BLaER1 treated with 17β-estradiol and CSF1 and Interleukin-3, amounts not matched to agents 10 nM and 100 nM (cell line): ENCODE data around the gene NASP.

ENCODE experiments used
- H3K27ac ChIP-seq, 11 experiments: shearing (Covaris generic); formaldehyde crosslinking; 2 replicates each; pipeline ENCODE4 v1.8.1; 2022
- H3K27me3 ChIP-seq, 11 experiments: shearing (Covaris generic); formaldehyde crosslinking; 2 replicates each; pipeline ENCODE4 v1.8.1; 2022
- H3K36me3 ChIP-seq, 11 experiments: shearing (Covaris generic); formaldehyde crosslinking; 2 replicates each; pipeline ENCODE4 v1.8.1; 2022
- H3K4me1 ChIP-seq, 10 experiments: shearing (Covaris generic); formaldehyde crosslinking; 2 replicates each; pipeline ENCODE4 v1.8.1; 2022
- H3K4me2 ChIP-seq, 11 experiments: shearing (Covaris generic); formaldehyde crosslinking; 2 replicates each; pipeline ENCODE4 v1.8.1; 2022
- H3K4me3 ChIP-seq, 10 experiments: shearing (Covaris generic); formaldehyde crosslinking; 2 replicates each; pipeline ENCODE4 v1.8.1; 2022
- H3K9ac ChIP-seq, 11 experiments: shearing (Covaris generic); formaldehyde crosslinking; 2 replicates each; pipeline ENCODE4 v1.8.1; 2022
- H3K9me3 ChIP-seq, 11 experiments: shearing (Covaris generic); formaldehyde crosslinking; replicated peaks in 1 of 11; 2 replicates each; pipeline ENCODE4 v1.8.1; 2022
- H4K20me1 ChIP-seq, 11 experiments: shearing (Covaris generic); formaldehyde crosslinking; 2 replicates each; pipeline ENCODE4 v1.8.1; 2022
- Cebpa-rat ChIP-seq, 11 experiments: shearing (Covaris generic); IDR thresholded peaks; 2 replicates each; pipeline ENCODE4 v1.8.1; 2022

The NASP gene

GRCh38 chr1:45619149-45619921 is 35.5 kb downstream of the NASP start:
- no peak for TF ChIP-seq Cebpa-rat (IDR thresholded peaks at IDR 0.05)
- H3K4me2 ChIP-seq = no peak overlapping the region
- H3K27ac ChIP-seq = 0 out of 22 replicates have a peak overlapping the region, but pooled peaks of 1 of the 11 experiments have one; percentile 2
- H3K4me3 ChIP-seq = no peak overlapping the region
- H3K36me3 ChIP-seq = peaks cover 62 to 92% (median 84%) of the 10 kb centered on the region in 11 experiments
- H3K4me1 ChIP-seq = peaks cover 0 to 28% (median 5%) of the 10 kb centered on the region in 10 experiments; a peak in 9 of 20 replicates
- H4K20me1 ChIP-seq = peaks cover 0 to 78% (median 69%) of the 10 kb centered on the region in 11 experiments; a peak in 19 of 22 replicates
- H3K9ac ChIP-seq = no peak overlapping the region
- H3K27me3 ChIP-seq = no peaks in the 10 kb centered on the region
- no peaks in the 10 kb centered on the region for H3K9me3 ChIP-seq

- peak overlapping the region in 3 of 11 experiments; percentile 55 to 62 (median 59); a peak in 4 of 22 replicates for H3K4me2 ChIP-seq
- TF ChIP-seq Cebpa-rat (IDR thresholded peaks at IDR 0.05) = no peak
- peaks cover 0 to 82% (median 60%) of the 10 kb centered on the region in 11 experiments; a peak in 19 of 22 replicates for H4K20me1 ChIP-seq
- H3K27me3 ChIP-seq = no peaks in the 10 kb centered on the region
- peaks cover 55 to 91% (median 83%) of the 10 kb centered on the region in 11 experiments for H3K36me3 ChIP-seq
- no peaks in the 10 kb centered on the region for H3K9me3 ChIP-seq
- no peak overlapping the region for H3K4me3 ChIP-seq
- peak overlapping the region in 6 of 11 experiments; percentile 4 to 53 (median 34); a peak in 7 of 22 replicates for H3K27ac ChIP-seq
- peak overlapping the region in 2 of 11 experiments; percentile 15 to 42; a peak in 1 of 22 replicates for H3K9ac ChIP-seq
- H3K4me1 ChIP-seq = peaks cover 0 to 28% (median 5%) of the 10 kb centered on the region in 10 experiments; a peak in 9 of 20 replicates
Observed at GRCh38 chr1:45620588-45621500, 37.0 kb downstream of the NASP start.

- Histone ChIP-seq H3K9ac (peak overlapping the region in 4 of 11 experiments; percentile 6 to 42 (median 22); a peak in 3 of 22 replicates), H3K36me3 (peaks cover 55 to 91% (median 83%) of the 10 kb centered on the region in 11 experiments), H3K9me3 (no peaks in the 10 kb centered on the region), H3K4me2 (peak overlapping the region in 4 of 11 experiments; percentile 4 to 62 (median 57); a peak in 6 of 22 replicates), H3K4me3 (no peak overlapping the region), H3K27me3 (no peaks in the 10 kb centered on the region), H3K4me1 (peaks cover 0 to 28% (median 5%) of the 10 kb centered on the region in 10 experiments; a peak in 9 of 20 replicates), H4K20me1 (peaks cover 0 to 82% (median 54%) of the 10 kb centered on the region in 11 experiments; a peak in 18 of 22 replicates), H3K27ac (peak overlapping the region in 6 of 11 experiments; percentile 4 to 53 (median 34); a peak in 8 of 22 replicates)
- TF ChIP-seq Cebpa-rat (IDR thresholded peaks at IDR 0.05) = no peak
Observed at GRCh38 chr1:45621501-45621836, 37.6 kb downstream of the NASP start.

DNA sequence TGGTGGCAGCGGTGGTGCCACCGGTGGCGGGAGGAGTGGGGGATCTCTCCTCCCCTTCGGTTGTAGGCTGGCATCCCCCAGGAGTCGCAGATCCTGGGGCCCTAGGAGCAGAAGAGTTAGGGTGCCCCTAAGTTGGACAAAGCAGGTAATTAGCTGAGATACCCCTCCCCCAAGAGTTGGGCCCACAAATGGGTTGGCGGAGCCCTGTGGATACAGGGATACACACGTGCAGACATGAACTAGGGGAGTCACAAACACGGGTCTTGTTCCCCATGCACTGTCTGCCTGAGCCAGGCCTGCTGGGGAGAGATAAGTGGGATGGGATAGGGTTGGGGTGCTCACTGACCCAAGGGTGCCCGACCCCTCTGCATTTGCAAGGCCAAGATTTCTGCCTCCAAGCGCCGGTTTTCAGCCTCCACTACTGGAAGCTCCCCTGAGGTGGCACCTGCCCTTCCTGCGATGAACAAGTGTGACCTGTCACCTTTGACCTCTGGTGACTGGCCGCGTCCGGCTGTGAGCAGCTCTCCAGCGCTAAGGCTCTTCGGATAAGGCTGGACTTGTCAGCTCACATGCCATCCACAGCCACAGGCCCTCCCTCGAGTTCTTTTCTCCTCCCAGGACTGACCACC is 38.2 kb downstream of the NASP start:
- peaks cover 0 to 77% (median 50%) of the 10 kb centered on the region in 11 experiments; a peak in 18 of 22 replicates for H4K20me1 ChIP-seq
- H3K4me3 ChIP-seq = no peak overlapping the region
- H3K27ac ChIP-seq = peak overlapping the region in 6 of 11 experiments; percentile 4 to 53 (median 34); a peak in 7 of 22 replicates
- no peaks in the 10 kb centered on the region for H3K27me3 ChIP-seq
- H3K9me3 ChIP-seq = no peaks in the 10 kb centered on the region
- TF ChIP-seq Cebpa-rat (IDR thresholded peaks at IDR 0.05) = no peak
- H3K36me3 ChIP-seq = peaks cover 55 to 91% (median 83%) of the 10 kb centered on the region in 11 experiments
- peaks cover 0 to 28% (median 5%) of the 10 kb centered on the region in 10 experiments; a peak in 9 of 20 replicates for H3K4me1 ChIP-seq
- H3K4me2 ChIP-seq = peak overlapping the region in 4 of 11 experiments; percentile 4 to 62 (median 57); a peak in 6 of 22 replicates
- peak overlapping the region in 4 of 11 experiments; percentile 6 to 42 (median 21); a peak in 3 of 22 replicates for H3K9ac ChIP-seq

- H3K27me3 ChIP-seq = no peaks in the 10 kb centered on the region
- 0 out of 22 replicates have a peak overlapping the region, but pooled peaks of 1 of the 11 experiments have one; percentile 26 for H3K27ac ChIP-seq
Observed at GRCh38 chr1:45622524-45623394, 38.9 kb downstream of the NASP start.

DNA sequence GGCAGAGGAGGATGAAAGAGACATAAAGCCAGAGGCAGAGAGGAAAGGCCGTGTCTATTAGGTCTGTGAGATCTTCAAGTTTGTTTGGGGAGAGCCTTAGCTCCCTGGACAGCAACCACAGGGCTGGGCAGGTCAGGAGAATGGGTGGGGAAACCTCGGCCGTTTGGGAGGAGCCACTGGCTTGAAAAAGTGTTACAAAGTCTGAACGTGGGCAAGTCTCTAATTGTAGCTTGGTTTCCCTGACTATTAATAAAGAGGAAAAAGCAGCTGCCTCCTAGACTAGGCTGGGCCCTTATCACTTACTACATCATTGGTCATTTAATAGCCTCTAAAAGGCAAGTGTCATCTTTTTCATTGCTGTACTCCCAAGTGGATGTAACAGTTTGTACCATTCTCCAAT is 40.1 kb downstream of the NASP start, which contains the start of gene CCDC17:
Gene CCDC17 (minus strand): TSS at position 83 of the 400 bp plus-strand sequence. CDS start 145 bp downstream, outside the sequence.
- Histone ChIP-seq H3K9me3 (no peaks in the 10 kb centered on the region), H3K36me3 (peaks cover 55 to 91% (median 83%) of the 10 kb centered on the region in 11 experiments), H3K9ac (no peak within 1 kb of the TSS), H4K20me1 (peaks cover 0 to 57% (median 31%) of the 10 kb centered on the region in 11 experiments; a peak in 18 of 22 replicates), H3K4me3 (no peak within 1 kb of the TSS), H3K27ac (no peak within 1 kb of the TSS), H3K4me1 (peaks cover 0 to 28% (median 5%) of the 10 kb centered on the region in 10 experiments; a peak in 9 of 20 replicates), H3K27me3 (no peaks in the 10 kb centered on the region), H3K4me2 (0 out of 22 replicates have a peak within 1 kb of the TSS, but pooled peaks of 1 of the 11 experiments have one; percentile 59)
- no peak for TF ChIP-seq Cebpa-rat (IDR thresholded peaks at IDR 0.05)

More at GRCh38 chr1:45622524-45623394, 38.9 kb downstream of the NASP start:
- no peak overlapping the region for H3K9ac ChIP-seq
- no peaks in the 10 kb centered on the region for H3K9me3 ChIP-seq
- H3K4me3 ChIP-seq = no peak overlapping the region
- peaks cover 0 to 69% (median 43%) of the 10 kb centered on the region in 11 experiments; a peak in 18 of 22 replicates for H4K20me1 ChIP-seq
- TF ChIP-seq Cebpa-rat (IDR thresholded peaks at IDR 0.05) = no peak
- H3K4me2 ChIP-seq = peak overlapping the region in 3 of 11 experiments; percentile 55 to 62 (median 59); a peak in 4 of 22 replicates
- peaks cover 55 to 91% (median 83%) of the 10 kb centered on the region in 11 experiments for H3K36me3 ChIP-seq
- H3K4me1 ChIP-seq = peaks cover 0 to 28% (median 5%) of the 10 kb centered on the region in 10 experiments; a peak in 9 of 20 replicates

DNA sequence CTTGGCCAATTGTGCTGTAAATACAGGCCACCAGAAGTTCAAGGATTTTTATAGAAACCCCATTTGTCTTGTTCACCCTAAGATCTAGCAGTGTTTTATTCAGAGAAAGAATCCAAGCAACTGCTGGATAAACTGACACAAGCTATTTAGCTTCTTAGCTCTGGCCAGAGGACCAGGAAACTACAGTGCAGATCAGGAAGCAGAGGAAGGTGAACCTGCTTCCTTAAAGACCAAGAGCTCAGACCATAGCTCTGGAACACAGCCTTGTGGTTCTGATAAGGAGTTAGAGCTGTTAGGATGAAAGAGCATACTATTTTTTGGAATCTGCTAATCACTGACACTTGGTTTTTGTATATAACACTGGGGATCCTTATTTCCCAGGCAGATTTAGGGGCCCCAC is 45.2 kb downstream of the NASP start:
- Histone ChIP-seq H3K9ac (no peak overlapping the region), H3K4me2 (no peak overlapping the region), H3K36me3 (peaks cover 90 to 100% (median 97%) of the 10 kb centered on the region in 11 experiments), H3K9me3 (no peaks in the 10 kb centered on the region), H3K4me1 (no peaks in the 10 kb centered on the region), H3K4me3 (no peak overlapping the region), H3K27ac (no peak overlapping the region), H4K20me1 (peaks cover 0 to 46% (median under 1%) of the 10 kb centered on the region in 11 experiments; a peak in 7 of 22 replicates), H3K27me3 (no peaks in the 10 kb centered on the region)
- TF ChIP-seq Cebpa-rat (IDR thresholded peaks at IDR 0.05) = no peak
